A549 (cell line): Measurements from ENCODE around the gene STXBP6. TPM values are rescaled to one million over a fixed set of nuclear protein-coding genes. Genes with fewer than 3 reads are reported as not detected.

Experiments used
- ATAC-seq, 2 experiments: fragments of 200-7000 bp in 1 of 2; fragments of >200 bp in 1 of 2; cut with Nextera tagmentation in 1 of 2; cut with Tn5 transposase in 1 of 2; 3 replicates each; pipeline versions ENCODE4 v1.8.0 to v1.9.1; 2018 to 2020; ENCODE audit warnings: mild to moderate bottlenecking in 1 of 2, moderate library complexity in 1 of 2
- CTCF ChIA-PET: fragments of 300-600 bp; sonication (Branson Sonifier 250); formaldehyde crosslinking; extraction: SDS; loops from one replicate; lab custom pipeline; 2021; ENCODE audit warnings: antibody characterized with exemption, inconsistent platforms; lab: Yijun Ruan, JAX
- POLR2A ChIA-PET: fragments of 350-600 bp; formaldehyde crosslinking; extraction: SDS; loops from one replicate; lab custom pipeline; 2021; ENCODE audit warnings: antibody characterized with exemption, inconsistent platforms; lab: Yijun Ruan, JAX
- DNase-seq, 2 experiments: peaks; one replicate each; pipeline versions ENCODE4 v3.0.0 to v3.0.0-alpha.2; 2011 to 2016; ENCODE audit warnings: low read depth in 1 of 2, low spot score in 1 of 2
- FAIRE-seq: peaks from 2 replicates; lab custom pipeline; 2011; peaks lifted over from hg19 to GRCh38; lab: Jason Lieb, UNC
- H3K27ac ChIP-seq, 2 experiments: fragments of >200 bp; sonication (Bioruptor Twin); formaldehyde crosslinking; 3 replicates each; pipeline ENCODE4 v1.5.1; 2016 to 2017
- H3K4me1 ChIP-seq: fragments of >200 bp; sonication (Bioruptor Twin); formaldehyde crosslinking; 3 replicates; pipeline ENCODE4 v1.6.1; 2016
- H3K4me2 ChIP-seq: fragments of >200 bp; sonication (Bioruptor Twin); formaldehyde crosslinking; 3 replicates; pipeline ENCODE4 v1.6.1; 2016
- H3K4me3 ChIP-seq: fragments of >200 bp; sonication (Bioruptor Twin); formaldehyde crosslinking; 3 replicates; pipeline ENCODE4 v1.5.1; 2016
- H3K9me3 ChIP-seq: fragments of >200 bp; sonication (Bioruptor Twin); formaldehyde crosslinking; 3 replicates; pipeline ENCODE4 v1.6.1; 2016
- CBX8 ChIP-seq: fragments of 200-600 bp; sonication (generic); IDR thresholded peaks from 2 replicates; pipeline ENCODE4 v1.6.1; 2016
- CHD2 ChIP-seq: fragments of 150-350 bp; IDR thresholded peaks from 2 replicates; pipeline ENCODE4 v1.6.1; 2014; ENCODE audit warnings: low read length; ENCODE audit not compliant: partially characterized antibody
- EHMT2 ChIP-seq: fragments of 200-600 bp; sonication (generic); IDR thresholded peaks from 2 replicates; pipeline ENCODE4 v1.6.1; 2016; ENCODE audit warnings: antibody characterized with exemption, low read depth, mild to moderate bottlenecking, moderate library complexity
- FOSB ChIP-seq: fragments of 250-450 bp; sonication (Bioruptor Pico); IDR thresholded peaks from 2 replicates; pipeline ENCODE4 v1.5.0; 2020; ENCODE audit warnings: mild to moderate bottlenecking, moderate library complexity
- FOXS1 ChIP-seq: fragments of 250-450 bp; sonication (Bioruptor Pico); IDR thresholded peaks from 2 replicates; pipeline ENCODE4 v1.5.0; 2020; ENCODE audit warnings: mild to moderate bottlenecking, moderate library complexity
- HEYL ChIP-seq: fragments of 250-450 bp; sonication (Bioruptor Pico); IDR thresholded peaks from 2 replicates; pipeline ENCODE4 v1.8.0; 2021; ENCODE audit warnings: mild to moderate bottlenecking, moderate library complexity
- JUNB ChIP-seq: fragments of >200 bp; sonication (Bioruptor Twin); formaldehyde crosslinking; IDR thresholded peaks from 2 replicates; pipeline ENCODE4 v1.6.1; 2016
- MAFK ChIP-seq: fragments of 450-650 bp; IDR thresholded peaks from 2 replicates; pipeline ENCODE4 v1.6.1; 2014; ENCODE audit not compliant: partially characterized antibody
- MAZ ChIP-seq: fragments of 150-350 bp; IDR thresholded peaks from 2 replicates; pipeline ENCODE4 v1.6.1; 2014; ENCODE audit warnings: antibody characterized with exemption, low read depth, low read length, borderline replicate concordance
- NR3C1 ChIP-seq: fragments of >200 bp; sonication (Bioruptor Twin); formaldehyde crosslinking; IDR thresholded peaks from 3 replicates; pipeline ENCODE4 v1.6.1; 2017
- PHF8 ChIP-seq: fragments of 200-600 bp; sonication (generic); IDR thresholded peaks from 2 replicates; pipeline ENCODE4 v1.6.1; 2016; ENCODE audit warnings: low read depth, mild to moderate bottlenecking, antibody characterized with exemption, moderate library complexity, borderline replicate concordance
- RAD21 ChIP-seq, 2 experiments: fragments of >200 bp in 1 of 2; sonication (Bioruptor Twin) in 1 of 2; formaldehyde crosslinking in 1 of 2; IDR thresholded peaks in 1 of 2; conservative IDR thresholded peaks in 1 of 2; 2 replicates in 1 of 2; 3 replicates in 1 of 2; pipeline ENCODE4 v1.6.1; 2012 to 2018; ENCODE audit warnings: inconsistent platforms in 1 of 2
- RARB ChIP-seq: fragments of 250-450 bp; sonication (Bioruptor Pico); IDR thresholded peaks from 2 replicates; pipeline ENCODE4 v1.8.0; 2021; ENCODE audit warnings: mild to moderate bottlenecking, moderate library complexity
- RCOR1 ChIP-seq: fragments of 150-350 bp; IDR thresholded peaks from 2 replicates; pipeline ENCODE4 v1.6.1; 2014; ENCODE audit warnings: antibody characterized with exemption, low read length, low read depth
- RFX5 ChIP-seq: fragments of 450-650 bp; IDR thresholded peaks from 2 replicates; pipeline ENCODE4 v1.7.1; 2014; ENCODE audit warnings: antibody characterized with exemption, mild to moderate bottlenecking, moderate library complexity
- TFCP2L1 ChIP-seq: fragments of 250-450 bp; sonication (Bioruptor Pico); IDR thresholded peaks from 2 replicates; pipeline ENCODE4 v1.5.0; 2021; ENCODE audit warnings: mild to moderate bottlenecking
- ZC3H11A ChIP-seq: fragments of 450-650 bp; IDR thresholded peaks from 2 replicates; pipeline ENCODE4 v1.6.1; 2014; ENCODE audit warnings: antibody characterized with exemption, mild to moderate bottlenecking
- ZSCAN20 ChIP-seq: fragments of 250-450 bp; sonication (Bioruptor Pico); IDR thresholded peaks from 2 replicates; pipeline ENCODE4 v1.8.0; 2022; ENCODE audit warnings: mild to moderate bottlenecking, moderate library complexity
- WGBS: methylation state at CpG from one replicate; pipeline ENCODE4 v1.1.6; 2017; ENCODE audit errors: missing lambda C conversion rate; 5-methylcytosine and 5-hydroxymethylcytosine counted together
- polyA plus RNA-seq, 4 experiments: library from polyadenylated mRNA; depleted of rRNA in 3 of 4; stranded (reverse); fragments of >200 nt; fragmentation: RNase III in 1 of 4; extraction: RNeasy Plus Mini Kit Qiagen cat#74134 plus additional on column Dnase treatment in 1 of 4; gene quantifications; 2 replicates in 3 of 4; 3 replicates in 1 of 4; pipeline ENCODE4 v1.2.3, GENCODE V29; 2011 to 2017
- TF ChIP-seq, protein P1 (sequence below): fragments of 250-450 bp; sonication (Bioruptor Pico); IDR thresholded peaks from 2 replicates; pipeline ENCODE4 v1.5.0; 2020; ENCODE audit warnings: low read depth, mild to moderate bottlenecking, moderate library complexity
- TF ChIP-seq, protein P2 (sequence below): fragments of 250-450 bp; sonication (Bioruptor Pico); IDR thresholded peaks from 2 replicates; pipeline ENCODE4 v1.5.0; 2021; ENCODE audit warnings: mild to moderate bottlenecking, moderate library complexity, borderline replicate concordance
- TF ChIP-seq, protein P3 (sequence below): fragments of 450-650 bp; IDR thresholded peaks from 2 replicates; pipeline ENCODE4 v1.6.1; 2014; ENCODE audit warnings: antibody characterized with exemption
- TF ChIP-seq, protein P4 (sequence below): IDR thresholded peaks from 2 replicates; pipeline ENCODE4 v1.6.1; 2012; ENCODE audit warnings: low read depth, borderline replicate concordance
- TF ChIP-seq, protein P5 (sequence below): IDR thresholded peaks from 2 replicates; pipeline ENCODE4 v1.6.1; 2012

The STXBP6 gene
- polyA plus RNA-seq, 2 of the 4 experiments (the other 2 are of a cell fraction), result 1.7 to 6.3 TPM

DNA sequence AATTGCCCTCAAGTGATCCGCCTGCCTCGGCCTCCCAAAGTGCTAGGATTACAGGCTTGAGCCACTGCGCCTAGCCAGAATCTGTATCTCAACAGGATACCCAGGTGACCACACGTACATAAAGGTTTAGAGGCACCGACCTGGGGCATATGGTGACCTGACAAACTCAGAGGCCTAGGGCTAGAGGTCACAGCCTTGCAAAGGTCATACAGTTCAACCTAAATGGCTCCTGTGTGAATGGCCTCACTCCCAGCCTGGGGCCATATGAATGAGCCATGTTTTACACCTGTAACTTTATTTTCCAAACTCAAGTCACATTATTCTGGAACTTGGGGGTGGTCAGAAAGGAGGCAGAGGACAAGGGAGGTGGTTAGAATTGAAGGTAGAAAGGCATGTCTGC, 10.0 kb downstream of the STXBP6 start:
- H3K4me2 ChIP-seq, result no peak overlapping the region
- CTCF ChIA-PET, result interaction anchor here (1.4 kb wide), 1 partner anchor 93 kb away, joined by 4 read pairs; no protein-coding TSS in a partner anchor
- POLR2A ChIA-PET, result no interaction called here
- H3K9me3 ChIP-seq, result no peaks in the 10 kb centered on the region
- DNase-seq (no peak), ATAC-seq (no peak), FAIRE-seq (no peak)
- TF ChIP-seq, protein P1, sequence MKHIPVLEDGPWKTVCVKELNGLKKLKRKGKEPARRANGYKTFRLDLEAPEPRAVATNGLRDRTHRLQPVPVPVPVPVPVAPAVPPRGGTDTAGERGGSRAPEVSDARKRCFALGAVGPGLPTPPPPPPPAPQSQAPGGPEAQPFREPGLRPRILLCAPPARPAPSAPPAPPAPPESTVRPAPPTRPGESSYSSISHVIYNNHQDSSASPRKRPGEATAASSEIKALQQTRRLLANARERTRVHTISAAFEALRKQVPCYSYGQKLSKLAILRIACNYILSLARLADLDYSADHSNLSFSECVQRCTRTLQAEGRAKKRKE (CRISPR knock-in tag), result no peak
- TF ChIP-seq NR3C1 (no peak), FOXS1 (CRISPR knock-in tag) (no peak), PHF8 (no peak), CBX8 (no peak), RCOR1 (no peak)
- no peak overlapping the region for H3K4me3 ChIP-seq
- WGBS, result 81% methylated on average over 2 of the region's 5 CpGs
- no peak overlapping the region for H3K27ac ChIP-seq
- no peaks in the 10 kb centered on the region for H3K4me1 ChIP-seq

DNA sequence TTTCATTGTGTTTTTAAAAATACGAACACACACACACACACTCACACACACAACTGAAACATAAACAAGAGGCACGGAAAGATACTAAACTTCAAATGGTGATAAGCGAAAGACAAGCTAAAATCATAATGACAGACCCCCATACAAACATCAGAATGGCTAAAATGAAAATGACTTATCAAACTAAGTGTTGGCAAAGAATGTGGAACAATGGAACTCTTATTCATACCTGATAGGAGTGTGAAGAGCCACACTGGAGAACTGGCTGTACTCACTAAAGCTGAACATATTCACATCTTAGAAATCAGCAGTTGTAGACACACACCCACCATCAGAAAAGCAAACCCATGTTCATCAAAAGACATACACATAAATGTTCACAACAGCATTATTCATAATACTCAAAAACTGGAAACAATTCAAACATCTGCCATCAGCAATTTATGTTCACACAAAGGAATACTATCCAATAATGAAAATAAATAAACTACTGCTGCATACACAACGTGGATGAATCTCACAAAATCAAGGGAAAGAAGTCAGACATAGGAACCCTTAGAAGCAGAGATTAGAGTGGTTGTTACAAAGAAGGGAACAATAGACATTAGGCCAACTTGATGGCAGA, 11.8 kb downstream of the STXBP6 start:
- Histone ChIP-seq H3K4me3 (no peak overlapping the region), H3K27ac (no peak overlapping the region), H3K9me3 (no peaks in the 10 kb centered on the region), H3K4me1 (no peaks in the 10 kb centered on the region), H3K4me2 (no peak overlapping the region)
- no peak for ATAC-seq
- DNase-seq, result no peak
- no peak for FAIRE-seq
- WGBS, result 33% methylated on average over 4 of the region's 4 CpGs
- ChIA-PET CTCF (no interaction called here), POLR2A (no interaction called here)
- TF ChIP-seq PHF8, result no peak
- no peak for TF ChIP-seq CHD2
- no peak for TF ChIP-seq RAD21 (conservative IDR thresholded peaks at IDR 0.05 in 1 of 2, IDR thresholded peaks at IDR 0.05 in 1 of 2)
- no peak for TF ChIP-seq NR3C1
- no peak for TF ChIP-seq RFX5
- TF ChIP-seq RARB (CRISPR knock-in tag), result no peak
- TF ChIP-seq, protein P2, sequence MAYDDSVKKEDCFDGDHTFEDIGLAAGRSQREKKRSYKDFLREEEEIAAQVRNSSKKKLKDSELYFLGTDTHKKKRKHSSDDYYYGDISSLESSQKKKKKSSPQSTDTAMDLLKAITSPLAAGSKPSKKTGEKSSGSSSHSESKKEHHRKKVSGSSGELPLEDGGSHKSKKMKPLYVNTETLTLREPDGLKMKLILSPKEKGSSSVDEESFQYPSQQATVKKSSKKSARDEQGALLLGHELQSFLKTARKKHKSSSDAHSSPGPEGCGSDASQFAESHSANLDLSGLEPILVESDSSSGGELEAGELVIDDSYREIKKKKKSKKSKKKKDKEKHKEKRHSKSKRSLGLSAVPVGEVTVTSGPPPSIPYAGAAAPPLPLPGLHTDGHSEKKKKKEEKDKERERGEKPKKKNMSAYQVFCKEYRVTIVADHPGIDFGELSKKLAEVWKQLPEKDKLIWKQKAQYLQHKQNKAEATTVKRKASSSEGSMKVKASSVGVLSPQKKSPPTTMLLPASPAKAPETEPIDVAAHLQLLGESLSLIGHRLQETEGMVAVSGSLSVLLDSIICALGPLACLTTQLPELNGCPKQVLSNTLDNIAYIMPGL (CRISPR knock-in tag), result no peak
- TF ChIP-seq EHMT2, result no peak
- TF ChIP-seq, protein P3, sequence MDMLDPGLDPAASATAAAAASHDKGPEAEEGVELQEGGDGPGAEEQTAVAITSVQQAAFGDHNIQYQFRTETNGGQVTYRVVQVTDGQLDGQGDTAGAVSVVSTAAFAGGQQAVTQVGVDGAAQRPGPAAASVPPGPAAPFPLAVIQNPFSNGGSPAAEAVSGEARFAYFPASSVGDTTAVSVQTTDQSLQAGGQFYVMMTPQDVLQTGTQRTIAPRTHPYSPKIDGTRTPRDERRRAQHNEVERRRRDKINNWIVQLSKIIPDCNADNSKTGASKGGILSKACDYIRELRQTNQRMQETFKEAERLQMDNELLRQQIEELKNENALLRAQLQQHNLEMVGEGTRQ, result no peak
- TF ChIP-seq ZC3H11A, result no peak
- TF ChIP-seq MAFK, result no peak
- TF ChIP-seq FOSB, result no peak
- TF ChIP-seq, protein P4, sequence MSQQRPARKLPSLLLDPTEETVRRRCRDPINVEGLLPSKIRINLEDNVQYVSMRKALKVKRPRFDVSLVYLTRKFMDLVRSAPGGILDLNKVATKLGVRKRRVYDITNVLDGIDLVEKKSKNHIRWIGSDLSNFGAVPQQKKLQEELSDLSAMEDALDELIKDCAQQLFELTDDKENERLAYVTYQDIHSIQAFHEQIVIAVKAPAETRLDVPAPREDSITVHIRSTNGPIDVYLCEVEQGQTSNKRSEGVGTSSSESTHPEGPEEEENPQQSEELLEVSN, result no peak
- no peak for TF ChIP-seq ZSCAN20 (CRISPR knock-in tag)
- TF ChIP-seq, protein P5, sequence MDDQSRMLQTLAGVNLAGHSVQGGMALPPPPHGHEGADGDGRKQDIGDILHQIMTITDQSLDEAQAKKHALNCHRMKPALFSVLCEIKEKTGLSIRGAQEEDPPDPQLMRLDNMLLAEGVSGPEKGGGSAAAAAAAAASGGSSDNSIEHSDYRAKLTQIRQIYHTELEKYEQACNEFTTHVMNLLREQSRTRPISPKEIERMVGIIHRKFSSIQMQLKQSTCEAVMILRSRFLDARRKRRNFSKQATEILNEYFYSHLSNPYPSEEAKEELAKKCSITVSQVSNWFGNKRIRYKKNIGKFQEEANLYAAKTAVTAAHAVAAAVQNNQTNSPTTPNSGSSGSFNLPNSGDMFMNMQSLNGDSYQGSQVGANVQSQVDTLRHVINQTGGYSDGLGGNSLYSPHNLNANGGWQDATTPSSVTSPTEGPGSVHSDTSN, result no peak
- no peak for TF ChIP-seq HEYL
- TF ChIP-seq FOXS1 (CRISPR knock-in tag), result no peak
- no peak for TF ChIP-seq JUNB
- TF ChIP-seq TFCP2L1 (CRISPR knock-in tag), result no peak
- no peak for TF ChIP-seq MAZ
